ENCODE data around the gene MSL2.

DNA sequence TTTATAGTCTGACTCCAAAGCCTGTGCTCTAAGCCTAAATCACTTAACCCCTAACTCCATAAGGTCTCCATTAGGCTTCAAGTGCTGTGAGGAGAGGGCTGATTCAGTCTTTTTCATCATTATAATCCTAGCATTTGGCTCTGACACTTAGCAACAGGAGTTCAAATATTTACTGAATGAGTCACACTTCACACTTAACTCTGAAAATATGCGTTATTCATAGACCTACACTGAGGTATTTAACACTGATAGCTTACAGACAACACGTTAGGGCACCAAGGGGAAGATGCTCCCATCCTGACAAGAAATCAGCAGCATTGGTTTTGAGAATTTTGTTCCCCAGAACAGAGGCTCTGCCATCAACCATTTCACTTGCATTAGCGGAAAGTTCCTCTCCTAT, 53.5 kb downstream of the MSL2 start:
- TF ChIP-seq YY1 (IDR thresholded peaks at IDR 0.05; ENCODE audit: insufficient read depth, insufficient read length), result no peak
- no peak for TF ChIP-seq SUZ12 (IDR thresholded peaks at IDR 0.05; ENCODE audit: extremely low read depth, insufficient read depth, insufficient read length)
